Parathyroid adenoma (tissue), 2 donors: Measurements from ENCODE around the gene ASRGL1.

Experiments
- H2AFZ ChIP-seq: fragments of 300-600 bp; sonication (generic); one replicate; pipeline ENCODE4 v1.7.0; 2017; ENCODE audit warnings: antibody characterized with exemption, mild to moderate bottlenecking
- H3K27ac ChIP-seq: fragments of 300-600 bp; sonication (generic); one replicate; pipeline ENCODE4 v1.7.0; 2017
- H3K27me3 ChIP-seq: fragments of 300-600 bp; sonication (generic); one replicate; pipeline ENCODE4 v1.7.0; 2017; ENCODE audit warnings: low read length; ENCODE audit not compliant: control insufficient read depth, insufficient read depth
- H3K36me3 ChIP-seq: fragments of 300-600 bp; sonication (generic); one replicate; pipeline ENCODE4 v1.7.0; 2017; ENCODE audit warnings: low read length; ENCODE audit not compliant: control insufficient read depth, insufficient read depth
- H3K4me1 ChIP-seq: fragments of 300-600 bp; sonication (generic); one replicate; pipeline ENCODE4 v1.7.0; 2017; ENCODE audit warnings: control low read depth
- H3K4me2 ChIP-seq: fragments of 300-600 bp; sonication (generic); one replicate; pipeline ENCODE4 v1.7.0; 2017; ENCODE audit warnings: low read length
- H3K4me3 ChIP-seq: fragments of 300-600 bp; sonication (generic); one replicate; pipeline ENCODE4 v1.7.0; 2017; ENCODE audit warnings: low read depth, low read length
- H3K79me2 ChIP-seq: fragments of 300-600 bp; sonication (generic); one replicate; pipeline ENCODE4 v1.7.0; 2017; ENCODE audit warnings: control low read depth
- H3K9ac ChIP-seq: fragments of 300-600 bp; sonication (generic); one replicate; pipeline ENCODE4 v1.7.0; 2017; ENCODE audit warnings: mild to moderate bottlenecking
- H3K9me3 ChIP-seq: fragments of 300-600 bp; sonication (generic); one replicate; pipeline ENCODE4 v1.7.0; 2017; ENCODE audit warnings: low read length; ENCODE audit not compliant: control insufficient read depth
- CTCF ChIP-seq: fragments of 300-600 bp; sonication (generic); IDR thresholded peaks from one replicate; pipeline ENCODE4 v1.7.0; 2017; ENCODE audit warnings: antibody characterized with exemption, mild to moderate bottlenecking
- donor health status: primary hyperparathyroidism.

The ASRGL1 gene

GRCh38 chr11:62400760-62401159 is 63.5 kb downstream of the ASRGL1 start:
- no peak overlapping the region for H2AFZ ChIP-seq
- H3K4me2 ChIP-seq, result no peak overlapping the region
- H3K9ac ChIP-seq, result no peak overlapping the region
- no peaks in the 10 kb centered on the region for H3K27me3 ChIP-seq
- H3K4me1 ChIP-seq, result peaks cover 5% of the 10 kb centered on the region
- no peak overlapping the region for H3K27ac ChIP-seq
- no peaks in the 10 kb centered on the region for H3K79me2 ChIP-seq
- H3K36me3 ChIP-seq, result no peaks in the 10 kb centered on the region
- no peaks in the 10 kb centered on the region for H3K9me3 ChIP-seq
- TF ChIP-seq CTCF, result no peak
- no peak overlapping the region for H3K4me3 ChIP-seq

- H3K27ac ChIP-seq, result no peak overlapping the region
- no peak overlapping the region for H3K4me2 ChIP-seq
- H3K36me3 ChIP-seq, result no peaks in the 10 kb centered on the region
- no peaks in the 10 kb centered on the region for H3K79me2 ChIP-seq
- H3K4me3 ChIP-seq, result no peak overlapping the region
- H3K9ac ChIP-seq, result no peak overlapping the region
- H3K4me1 ChIP-seq, result peaks cover 5% of the 10 kb centered on the region
- no peaks in the 10 kb centered on the region for H3K27me3 ChIP-seq
- H3K9me3 ChIP-seq, result no peaks in the 10 kb centered on the region
- TF ChIP-seq CTCF, result no peak
- no peak overlapping the region for H2AFZ ChIP-seq
These were observed 64.1 kb downstream of the ASRGL1 start for GRCh38 chr11:62401356-62401755.

- H3K4me3 ChIP-seq, result no peak overlapping the region
- no peaks in the 10 kb centered on the region for H3K36me3 ChIP-seq
- no peak overlapping the region for H2AFZ ChIP-seq
- no peak overlapping the region for H3K4me2 ChIP-seq
- H3K9me3 ChIP-seq, result no peaks in the 10 kb centered on the region
- H3K27ac ChIP-seq, result no peak overlapping the region
- no peaks in the 10 kb centered on the region for H3K27me3 ChIP-seq
- H3K4me1 ChIP-seq, result peaks cover 5% of the 10 kb centered on the region
- no peak for TF ChIP-seq CTCF
- H3K9ac ChIP-seq, result no peak overlapping the region
- H3K79me2 ChIP-seq, result no peaks in the 10 kb centered on the region
These were observed 64.6 kb downstream of the ASRGL1 start for GRCh38 chr11:62401811-62402210.

GRCh38 chr11:62402226-62402959 is 65.1 kb downstream of the ASRGL1 start:
- H3K27ac ChIP-seq, result no peak overlapping the region
- H3K36me3 ChIP-seq, result no peaks in the 10 kb centered on the region
- H3K4me2 ChIP-seq, result no peak overlapping the region
- H3K4me1 ChIP-seq, result peaks cover 5% of the 10 kb centered on the region
- no peaks in the 10 kb centered on the region for H3K9me3 ChIP-seq
- H3K27me3 ChIP-seq, result no peaks in the 10 kb centered on the region
- H3K9ac ChIP-seq, result no peak overlapping the region
- H3K4me3 ChIP-seq, result no peak overlapping the region
- H3K79me2 ChIP-seq, result no peaks in the 10 kb centered on the region
- no peak overlapping the region for H2AFZ ChIP-seq
- no peak for TF ChIP-seq CTCF
